ENCODE measurements around the gene PDE4D.

- TF ChIP-seq RFX5 (IDR thresholded peaks at IDR 0.05; ENCODE audit: low read depth, low read length) (no peak), CTCF (conservative IDR thresholded peaks at IDR 0.05; ENCODE audit: low read depth, low read length) (no peak), MXI1 (IDR thresholded peaks at IDR 0.05; ENCODE audit: borderline replicate concordance, low read depth, low read length) (no peak), BHLHE40 (IDR thresholded peaks at IDR 0.05; ENCODE audit: low read depth, low read length) (no peak), RAD21 (IDR thresholded peaks at IDR 0.05; ENCODE audit: low read length) (no peak), ELK1 (IDR thresholded peaks at IDR 0.05; ENCODE audit: borderline replicate concordance, low read depth, low read length) (no peak), SMC3 (IDR thresholded peaks at IDR 0.05; ENCODE audit: low read depth, low read length) (no peak)
Observed at GRCh38 chr5:59123595-59124561, 769.6 kb downstream of the PDE4D start.

All from IMR-90 (cell line).